ENCODE data around the gene FBXO31. TPM values are rescaled to one million over a fixed set of nuclear protein-coding genes. Genes with fewer than 3 reads are reported as not detected.
A peak's percentile ranks its signal among the peaks of the same experiment; 100 is the strongest.

FBXO31 gene
- total and polyA plus RNA-seq, 2 of the 13 experiments (the other 11 are each of a cell fraction or from before 2014, with no cell fraction given) = 92.4 to 101 TPM

GRCh38 chr16:87404764-87405625 lies 21.4 kb upstream of the FBXO31 start:
- intact Hi-C loops (cut with micrococcal nuclease; ENCODE audit: unreplicated experiment) (no loop called here), in situ Hi-C loops (cut with HindIII; ENCODE audit: extremely low pct_ligation_motif_present, low pct_unique_long_range_greater_than_20kb) (no loop called here)
- ChIA-PET CTCF (ENCODE audit: low intra/inter-chr PET ratio, low total read pairs) (no interaction called here), POLR2A (interaction anchor here (1.0 to 3.0 kb wide), 4 partner anchors 10 to 88 kb away, joined by 3 to 16 read pairs (median 3); partner anchors contain the start of genes C16orf95 and FBXO31)
- no peak overlapping the region for H2AFZ ChIP-seq (ENCODE audit: low read length)
- 96% methylated on average over 19 of the region's 19 CpGs for WGBS (ENCODE audit: low lambda C conversion rate)
- no peaks in the 10 kb centered on the region for H3K79me2 ChIP-seq (ENCODE audit: insufficient read depth, low read length)
- H3K9ac ChIP-seq (ENCODE audit: insufficient read depth, low read depth, low read length) = no peak overlapping the region
- H3K27me3 ChIP-seq (ENCODE audit: control insufficient read depth in 1 of 2, insufficient read depth in 2 of 2, low read length in 2 of 2) = no peaks in the 10 kb centered on the region
- ATAC-seq = peak; percentile 36
- no peak overlapping the region for H3K4me3 ChIP-seq (replicated peaks in 1 of 3; ENCODE audit: insufficient read depth in 1 of 3, low read depth in 2 of 3, low read length in 3 of 3)
- H3K4me2 ChIP-seq (ENCODE audit: low read depth, low read length) = no peak overlapping the region
- peaks cover 7% of the 10 kb centered on the region; the same call in 1 of the 2 replicates for H4K20me1 ChIP-seq (ENCODE audit: insufficient read depth, low read length)
- no TSS peak for BruUV-seq (replicated peaks)
- no peak for FAIRE-seq
- DNase-seq (ENCODE audit: low spot score) = no peak
- no peaks in the 10 kb centered on the region for H3K4me1 ChIP-seq (ENCODE audit: insufficient read depth, low read length)
- peaks cover 19 to 66% of the 10 kb centered on the region in 2 experiments for H3K36me3 ChIP-seq (replicated peaks in 1 of 2; ENCODE audit: control insufficient read depth in 1 of 2, insufficient read depth in 2 of 2, low read length in 2 of 2)
- H3K27ac ChIP-seq (ENCODE audit: extremely low read length, insufficient read depth, low read length) = no peak overlapping the region
- H3K9me3 ChIP-seq (ENCODE audit: low read length) = no peaks in the 10 kb centered on the region
- TF ChIP-seq POLR2A (IDR thresholded peaks at IDR 0.05; ENCODE audit: insufficient read depth in 1 of 2, low read depth in 2 of 2, low read length in 2 of 2) (peak; percentile 38 to 53; a peak in 3 of 4 replicates), RBM22 (optimal IDR thresholded peaks at IDR 0.05; ENCODE audit: low read length) (peak; percentile 95), SSRP1 (CRISPR knock-in tag; IDR thresholded peaks at IDR 0.05) (0 out of 2 replicates have a peak, but pooled peaks have one; percentile 55), ARNTL (CRISPR knock-in tag; IDR thresholded peaks at IDR 0.05) (no peak), WIZ (CRISPR knock-in tag; IDR thresholded peaks at IDR 0.05) (no peak), POLR2AphosphoS5 (IDR thresholded peaks at IDR 0.05; ENCODE audit: low read depth, low read length) (peak; percentile 54), POLR2G (IDR thresholded peaks at IDR 0.05; ENCODE audit: low read depth, low read length) (peak; percentile 75; the same call in 1 of the 2 replicates), KDM2A (CRISPR knock-in tag; IDR thresholded peaks at IDR 0.05; ENCODE audit: borderline replicate concordance, low read depth) (peak; percentile 45), MED1 (CRISPR knock-in tag; IDR thresholded peaks at IDR 0.05) (0 out of 2 replicates have a peak, but pooled peaks have one; percentile 7), PAF1 (CRISPR knock-in tag; IDR thresholded peaks at IDR 0.05) (peak; percentile 94), PHF21A (CRISPR knock-in tag; IDR thresholded peaks at IDR 0.05) (no peak), ZNF292 (CRISPR knock-in tag; IDR thresholded peaks at IDR 0.05; ENCODE audit: borderline replicate concordance, low read depth) (no peak), ZNF704 (CRISPR knock-in tag; IDR thresholded peaks at IDR 0.05; ENCODE audit: borderline replicate concordance) (0 out of 2 replicates have a peak, but pooled peaks have one; percentile 22), CBX2 (IDR thresholded peaks at IDR 0.05; ENCODE audit: low read depth, low read length) (no peak), CBX2 (CRISPR knock-in tag; IDR thresholded peaks at IDR 0.05; ENCODE audit: low read depth) (no peak), ZNF687 (CRISPR knock-in tag; IDR thresholded peaks at IDR 0.05) (peak; percentile 5; the same call in 1 of the 2 replicates), POLR2AphosphoS2 (IDR thresholded peaks at IDR 0.05; ENCODE audit: low read depth, low read length) (peak; percentile 97), SAFB2 (CRISPR knock-in tag; IDR thresholded peaks at IDR 0.05; ENCODE audit: borderline replicate concordance, low read depth) (peak; percentile 88), TGIF2 (CRISPR knock-in tag; IDR thresholded peaks at IDR 0.05) (0 out of 2 replicates have a peak, but pooled peaks have one; percentile 20), EEA1 (CRISPR knock-in tag; IDR thresholded peaks at IDR 0.05; ENCODE audit: borderline replicate concordance) (0 out of 2 replicates have a peak, but pooled peaks have one; percentile 31)

Measured in HepG2 (cell line).